ENCODE results near the gene MT1B. TPM values are rescaled to one million over a fixed set of nuclear protein-coding genes. Genes with fewer than 3 reads are reported as not detected.

The MT1B gene
- total RNA-seq, 1 experiment from 2014 or later = not detected

DNA sequence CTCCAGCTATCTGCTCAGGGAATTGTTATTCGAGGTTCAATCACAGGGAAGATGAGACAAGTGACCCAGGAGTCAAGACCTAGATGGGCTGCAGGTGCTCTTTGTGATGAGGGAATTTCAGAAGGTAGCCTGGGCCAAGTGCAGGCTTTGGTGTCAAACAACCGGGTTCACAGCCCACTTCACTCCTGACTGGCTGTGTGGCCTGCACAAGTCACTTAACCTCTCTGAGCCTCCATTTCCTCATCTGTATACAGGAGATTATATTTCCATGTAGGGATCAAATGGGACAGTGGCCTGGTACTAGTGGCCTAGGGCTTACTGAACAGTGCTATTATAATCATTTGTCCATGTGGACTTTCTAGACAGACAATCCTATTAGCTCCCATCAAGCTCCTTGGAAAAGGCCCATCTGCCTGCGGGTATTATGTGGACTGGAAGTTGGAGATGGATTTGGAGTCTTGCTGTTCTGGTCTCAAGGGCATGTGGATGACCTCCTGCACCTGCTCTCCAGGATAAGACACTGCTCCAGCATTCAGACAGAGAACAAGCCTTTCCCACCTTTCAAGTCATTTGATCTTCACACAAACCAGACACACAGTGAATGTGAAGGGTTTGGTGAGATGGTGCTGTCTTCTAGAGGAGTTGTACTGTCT lies 27.5 kb downstream of the MT1B start:
- WGBS (ENCODE audit: extremely low coverage, insufficient read length, low lambda C conversion rate) = no CpG with 5 or more reads among the region's 3 CpGs
- H3K56ac ChIP-seq (ENCODE audit: insufficient read length, low read depth, low read length) = no peak overlapping the region
- peaks cover 54% of the 10 kb centered on the region for H3K27me3 Mint-ChIP-seq (ENCODE audit: low read depth)

More for the DNA sequence above, 27.5 kb downstream of the MT1B start:
- H3K36me3 Mint-ChIP-seq (ENCODE audit: insufficient read depth in 1 of 3, low read depth in 3 of 3) = peaks cover 3 to 6% (median 3%) of the 10 kb centered on the region in 3 experiments; a peak in 4 of 7 replicates
- no peak overlapping the region for H3K18ac ChIP-seq (ENCODE audit: insufficient read length, low read depth, low read length)
- H4K91ac ChIP-seq (ENCODE audit: insufficient read length, low read depth, low read length) = no peak overlapping the region
- H3K27ac ChIP-seq (ENCODE audit: insufficient read length, low read depth, low read length) = no peak overlapping the region
- no peaks in the 10 kb centered on the region for H3K79me2 ChIP-seq (ENCODE audit: insufficient read depth, low read length)
- no peak overlapping the region for H3K4me3 Mint-ChIP-seq
- no peak overlapping the region for H3K4ac ChIP-seq (ENCODE audit: low read depth, low read length)
- H3K9me3 Mint-ChIP-seq = no peaks in the 10 kb centered on the region; a peak in 1 of 5 replicates
- H2BK12ac ChIP-seq (ENCODE audit: insufficient read length, low read depth, low read length) = no peak overlapping the region
- H3K79me1 ChIP-seq (ENCODE audit: insufficient read depth, low read depth, low read length, poor library complexity, severe bottlenecking) = no peaks in the 10 kb centered on the region
- H3K9ac ChIP-seq (ENCODE audit: extremely low read depth, insufficient read length, low read length) = no peak overlapping the region
- peaks cover 43 to 47% of the 10 kb centered on the region in 2 experiments for H3K4me1 Mint-ChIP-seq
- no peak overlapping the region for H3K27ac Mint-ChIP-seq
- H4K5ac ChIP-seq (ENCODE audit: insufficient read length, low read depth, low read length) = no peak overlapping the region
- no peak overlapping the region for H2BK120ac ChIP-seq (ENCODE audit: low read depth, low read length, poor library complexity, severe bottlenecking)
- no peak overlapping the region for H2AFZ ChIP-seq (ENCODE audit: low read length)
- no peak overlapping the region for H3K14ac ChIP-seq (ENCODE audit: insufficient read depth, low read length)
- peaks cover 15% of the 10 kb centered on the region for H3K23me2 ChIP-seq (ENCODE audit: insufficient read length, low read depth, low read length, poor library complexity, severe bottlenecking)
- no peaks in the 10 kb centered on the region for H3K9me3 ChIP-seq (ENCODE audit: control insufficient read depth, low read depth, low read length)
- H3K4me1 ChIP-seq (ENCODE audit: insufficient read depth, low read length) = 0 out of 2 replicates have a peak, but pooled peaks cover 2% of the 10 kb centered on the region
- H2AK5ac ChIP-seq (ENCODE audit: insufficient read length, low read length) = no peak overlapping the region
- no peak overlapping the region for H3K23ac ChIP-seq (ENCODE audit: insufficient read length, low read depth, low read length)
- H3K4me2 ChIP-seq (ENCODE audit: insufficient read depth, insufficient read length, low read length) = no peak overlapping the region
- DNase-seq = no peak
- H2BK5ac ChIP-seq (ENCODE audit: insufficient read length, low read length) = no peak overlapping the region
- no peak overlapping the region for H2BK20ac ChIP-seq (ENCODE audit: low read depth, low read length, poor library complexity, severe bottlenecking)
- no peaks in the 10 kb centered on the region; the same call in 1 of the 2 replicates for H3K27me3 ChIP-seq (ENCODE audit: insufficient read depth, low read length)
- H4K8ac ChIP-seq (replicated peaks; ENCODE audit: insufficient read length, low read depth, low read length) = no peak overlapping the region
- no peaks in the 10 kb centered on the region for H4K20me1 ChIP-seq (ENCODE audit: control insufficient read depth, insufficient read depth, insufficient read length)
- H2BK15ac ChIP-seq (ENCODE audit: low read depth, low read length) = no peak overlapping the region
- TF ChIP-seq CTCF (conservative IDR thresholded peaks at IDR 0.05) = no peak
- no peak overlapping the region for H3T11ph ChIP-seq (ENCODE audit: low read length)

All from H9 (cell line).